ENCODE results near the gene ANKRD12.

- TF ChIP-seq CTCF (IDR thresholded peaks at IDR 0.05) (no peak), ZFX (IDR thresholded peaks at IDR 0.05; ENCODE audit: borderline replicate concordance) (no peak)
Measured at GRCh38 chr18:9160014-9160413, 23.4 kb downstream of the ANKRD12 start.

All from 22Rv1 (cell line).